ENCODE data around the gene ZSCAN23.
"Not testable (repeated sequence)": the region's sequence is repeated elsewhere in the genome, so short reads cannot be mapped to it uniquely, and the experiment has no call there.

The ZSCAN23 gene

GRCh38 chr6:28443112-28443773, at the start of gene ZSCAN23:
TSS of gene ZSCAN23 (minus strand) at chr6:28443491. CDS start at chr6:28436266, 7,225 bp downstream.
- peak; percentile 64 for FAIRE-seq
- DNase-seq (ENCODE audit: low spot score), result peak; percentile 81

DNA sequence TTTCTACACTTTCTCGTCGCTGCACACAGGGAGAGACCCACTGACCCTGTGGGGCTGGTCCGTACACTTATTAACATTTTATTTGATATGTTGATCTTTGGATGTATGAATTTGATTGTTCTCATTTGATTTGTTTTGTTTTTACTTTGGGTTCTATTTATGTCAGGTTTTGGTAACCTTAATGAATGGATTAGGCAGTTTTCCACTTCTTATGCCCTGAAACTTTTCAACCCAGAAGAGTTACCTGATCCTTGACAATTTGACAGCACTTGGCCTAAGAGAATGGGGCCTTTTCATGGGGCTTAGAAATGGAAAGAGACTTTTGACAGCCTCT, 48.7 kb upstream of the ZSCAN23 start:
- FAIRE-seq, result no peak
- DNase-seq (ENCODE audit: low spot score), result no peak

- DNase-seq (ENCODE audit: low spot score), result no peak
Observed at GRCh38 chr6:28490205-28490890, 47.1 kb upstream of the ZSCAN23 start.

DNA sequence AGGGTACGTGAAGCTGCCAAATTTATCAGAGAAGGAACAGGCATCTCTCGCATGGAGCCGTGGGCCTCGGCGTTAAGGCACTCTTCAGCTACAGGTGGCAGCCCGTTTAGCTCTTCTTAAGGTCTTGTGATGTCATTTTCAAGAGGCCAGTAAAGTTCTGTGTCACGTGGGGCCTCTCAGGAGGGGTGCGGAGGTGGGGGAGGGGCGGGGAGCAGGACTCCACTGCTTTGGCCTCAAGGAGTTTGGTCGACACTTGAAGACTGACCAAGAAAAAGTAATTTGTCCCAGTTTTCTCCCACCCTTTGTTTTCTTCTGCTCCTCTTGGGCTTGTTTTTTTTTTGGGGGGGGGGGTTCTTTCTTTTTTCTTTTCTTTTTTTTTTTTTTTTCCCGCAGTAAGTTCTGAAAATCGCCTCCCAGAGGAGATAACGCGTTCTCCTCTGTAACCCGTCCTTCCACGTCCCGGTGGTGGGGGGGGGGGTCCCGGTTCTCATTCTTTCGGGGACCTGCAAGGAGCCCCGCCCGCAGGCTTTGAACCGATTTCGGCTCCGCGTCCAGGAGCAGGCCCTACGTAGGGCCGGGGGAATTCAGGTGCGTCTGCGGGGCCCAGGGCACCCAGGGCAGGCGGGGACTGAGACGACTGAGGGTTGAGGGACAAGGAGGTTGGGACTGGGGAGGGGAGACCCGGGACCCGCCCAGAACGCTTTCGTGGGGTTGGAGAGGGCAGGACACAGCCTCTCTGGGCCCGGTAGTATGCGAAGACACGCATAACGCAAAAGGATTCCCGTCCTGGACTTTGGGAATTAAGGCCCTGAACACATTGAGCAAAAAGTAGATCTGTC, 46.3 kb upstream of the ZSCAN23 start:
- DNase-seq (ENCODE audit: low spot score) (peak; percentile 39), FAIRE-seq (no peak)

More at GRCh38 chr6:28490205-28490890, 47.1 kb upstream of the ZSCAN23 start:
- FAIRE-seq, result no peak

GRCh38 chr6:28488916-28489365, 45.6 kb upstream of the ZSCAN23 start:
- DNase-seq (ENCODE audit: low spot score) (peak; percentile 64), FAIRE-seq (no peak)

DNA sequence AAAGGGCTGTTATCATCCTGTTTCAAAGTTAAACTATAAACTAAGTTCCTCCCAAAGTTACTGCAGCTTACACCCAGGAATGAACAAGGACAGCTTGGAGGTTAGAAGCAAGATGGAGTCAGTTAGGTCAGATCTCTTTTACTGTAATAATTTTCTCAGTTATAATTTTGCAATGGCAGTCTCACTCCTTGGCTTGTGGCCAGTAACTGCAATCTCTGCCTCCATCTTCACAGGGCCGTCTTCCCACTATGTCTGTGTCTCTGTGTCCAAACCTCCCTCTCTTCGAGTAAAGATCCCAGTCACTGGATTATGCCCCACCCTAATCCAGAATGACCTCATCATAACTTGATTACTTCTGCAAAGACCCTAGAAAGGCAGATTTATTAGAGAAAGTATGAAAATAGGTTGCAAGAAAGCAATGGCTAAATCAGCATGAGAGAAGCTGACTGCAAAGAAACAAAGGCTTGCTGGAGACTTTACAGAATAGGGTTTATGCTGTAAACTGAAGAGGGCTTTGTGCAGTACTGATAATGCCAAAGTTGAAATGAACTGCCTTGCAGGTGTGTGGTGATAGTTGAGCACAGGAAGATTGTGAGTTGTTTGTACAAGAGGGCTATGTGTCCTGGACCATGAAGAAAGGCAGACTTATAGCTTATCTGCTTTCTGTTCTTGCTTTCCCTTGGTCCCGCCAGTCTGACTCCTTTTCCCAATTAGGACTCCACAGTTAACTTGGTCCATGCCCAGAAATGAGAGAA, 43.9 kb upstream of the ZSCAN23 start:
- DNase-seq (ENCODE audit: low spot score) (no peak), FAIRE-seq (no peak)

DNA sequence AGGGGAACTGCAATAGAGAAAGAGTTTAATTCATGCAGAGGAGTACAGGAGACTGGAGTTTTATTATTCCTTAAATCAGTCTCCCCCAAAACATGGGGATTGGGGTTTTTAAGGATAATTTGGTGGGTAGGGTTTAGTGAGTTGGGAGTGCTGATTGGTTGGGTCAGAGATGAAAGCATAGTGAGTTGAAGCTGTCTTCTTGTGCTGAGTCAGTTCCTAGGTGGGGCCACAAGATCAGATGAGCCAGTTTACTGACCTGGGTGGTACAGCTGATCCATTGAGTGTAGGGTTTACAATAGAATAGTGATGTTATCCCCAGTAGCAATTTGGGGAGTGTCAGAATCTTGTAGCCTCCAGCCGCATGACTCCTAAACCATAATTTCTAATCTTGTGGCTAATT, 43.2 kb upstream of the ZSCAN23 start:
- FAIRE-seq (no peak), DNase-seq (ENCODE audit: low spot score) (no peak)

GRCh38 chr6:28485482-28485881, 42.2 kb upstream of the ZSCAN23 start:
- DNase-seq (ENCODE audit: low spot score) (no peak), FAIRE-seq (no peak)

- DNase-seq (ENCODE audit: low spot score), result no peak
- FAIRE-seq, result no peak
Observed at GRCh38 chr6:28480253-28480932, 37.1 kb upstream of the ZSCAN23 start.

DNA sequence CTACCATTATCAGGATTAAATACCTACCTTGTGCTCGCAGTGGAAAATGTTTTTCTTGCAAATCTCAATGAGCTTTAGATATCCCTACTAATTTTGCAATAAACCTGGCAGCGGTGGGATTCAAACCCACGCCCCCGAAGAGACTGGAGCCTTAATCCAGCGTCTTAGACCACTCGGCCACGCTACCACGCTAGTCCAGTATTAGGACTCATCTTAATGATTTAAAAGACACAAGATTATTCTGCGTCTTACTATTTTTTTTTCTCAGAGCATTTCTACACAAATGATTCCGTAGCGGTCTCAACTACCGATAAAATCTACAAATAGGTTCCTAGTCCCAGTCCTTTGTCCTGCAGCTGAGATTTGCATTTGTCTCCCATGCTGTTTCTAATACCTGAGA, 35.2 kb upstream of the ZSCAN23 start:
- FAIRE-seq (no peak), DNase-seq (ENCODE audit: low spot score) (no peak)

DNA sequence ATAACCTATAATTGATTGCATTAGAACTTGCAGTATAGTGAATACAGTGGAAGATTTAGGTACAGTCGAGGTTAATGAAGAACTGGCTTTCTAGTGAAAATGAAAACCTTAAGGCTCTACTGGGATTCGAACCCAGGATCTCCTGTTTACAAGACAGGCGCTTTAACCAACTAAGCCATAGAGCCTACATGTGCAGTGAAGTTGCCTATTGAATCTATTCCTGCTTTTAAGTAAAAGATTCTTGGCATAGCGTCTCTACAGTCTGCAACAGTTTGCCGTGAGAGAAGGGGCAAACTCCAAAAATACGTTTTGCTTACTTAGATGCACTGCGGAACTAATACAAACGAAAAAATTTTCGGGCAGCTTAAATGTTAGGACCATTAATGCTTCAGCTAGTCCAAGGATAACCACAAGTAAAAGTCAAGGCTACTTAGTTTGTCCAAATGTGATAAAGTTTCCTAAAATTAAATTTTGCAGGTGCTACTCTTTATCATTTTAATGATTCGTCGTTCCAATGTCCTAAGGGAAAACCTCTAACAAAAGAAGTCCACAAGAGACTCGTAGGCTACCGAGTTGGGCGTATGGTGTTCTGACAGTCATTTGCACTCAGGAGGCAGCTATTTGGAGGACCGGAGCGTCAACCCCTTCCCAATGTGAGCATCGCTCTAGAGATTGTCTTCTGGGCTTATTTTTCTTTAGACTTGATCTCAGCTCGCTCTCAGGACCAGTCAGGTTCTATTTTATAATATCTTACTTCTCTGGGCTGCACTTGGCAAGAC, 31.3 kb upstream of the ZSCAN23 start:
- FAIRE-seq (peak; percentile 50), DNase-seq (ENCODE audit: low spot score) (peak; percentile 90)

DNA sequence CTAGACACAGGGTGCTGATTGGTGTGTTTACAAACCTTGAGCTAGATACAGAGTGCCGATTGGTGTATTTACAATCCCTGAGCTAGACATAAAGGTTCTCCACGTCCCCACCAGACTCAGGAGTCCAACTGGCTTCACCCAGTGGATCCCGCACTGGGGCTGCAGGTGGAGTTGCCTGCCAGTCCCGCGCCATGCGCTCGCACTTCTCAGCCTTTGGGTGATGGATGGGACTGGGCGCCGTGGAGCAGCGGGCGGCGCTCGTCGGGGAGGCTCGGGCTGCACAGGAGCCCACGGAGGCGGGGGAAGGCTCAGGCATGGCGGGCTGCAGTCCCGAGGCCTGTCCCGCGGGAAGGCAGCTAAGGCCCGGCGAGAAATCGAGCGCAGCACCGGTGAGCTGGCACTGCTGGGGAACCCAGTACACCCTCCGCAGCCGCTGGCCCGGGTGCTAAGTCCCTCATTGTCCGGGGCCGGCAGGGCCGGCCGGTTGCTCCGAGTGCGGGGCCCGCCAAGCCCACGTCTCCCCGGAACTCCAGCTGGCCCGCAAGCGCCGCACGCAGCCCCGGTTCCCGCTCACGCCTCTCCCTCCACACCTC, 26.0 kb upstream of the ZSCAN23 start:
- not testable (repeated sequence) for FAIRE-seq; DNase-seq (ENCODE audit: low spot score)

DNA sequence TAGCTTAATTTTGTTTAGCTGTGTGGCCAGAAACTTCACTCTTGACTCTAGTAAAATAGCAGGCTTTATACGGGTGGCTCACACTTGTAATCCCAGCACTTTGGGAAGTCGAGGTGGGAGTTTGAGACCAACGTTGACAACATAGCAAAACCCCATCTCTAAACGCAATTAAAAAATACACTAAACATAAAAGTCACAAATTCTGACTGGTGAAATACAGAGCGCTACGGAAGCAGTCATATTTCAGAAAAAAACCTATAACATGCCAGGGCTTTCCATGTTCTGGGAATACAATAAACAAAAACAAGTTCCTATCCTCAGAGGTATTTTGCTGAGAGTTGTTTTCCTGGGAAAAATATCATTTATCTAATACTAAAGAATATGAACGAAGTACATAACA, 24.8 kb upstream of the ZSCAN23 start:
- DNase-seq (ENCODE audit: low spot score), result no peak
- no peak for FAIRE-seq

GRCh38 chr6:28462401-28462800, 19.1 kb upstream of the ZSCAN23 start:
- FAIRE-seq (no peak), DNase-seq (ENCODE audit: low spot score) (no peak)

DNA sequence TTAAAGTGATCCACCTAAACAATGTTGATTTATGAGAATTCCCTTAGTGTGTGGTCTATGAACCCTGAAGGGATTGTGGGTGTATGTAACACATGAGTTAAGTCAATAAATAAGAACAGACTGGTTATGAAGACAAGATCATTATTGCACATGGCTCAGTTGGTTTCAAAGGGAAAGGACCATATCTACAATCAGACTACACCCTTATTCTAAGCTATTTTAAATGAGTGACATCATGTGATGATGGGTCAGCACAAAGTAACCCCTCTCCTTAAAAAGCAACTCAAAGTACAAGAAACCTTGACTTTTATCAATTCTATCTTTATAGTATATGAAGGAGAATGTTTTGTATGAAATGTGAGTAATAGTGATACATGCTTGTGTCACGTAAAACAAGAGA, 15.3 kb upstream of the ZSCAN23 start:
- FAIRE-seq (no peak), DNase-seq (ENCODE audit: low spot score) (no peak)

GRCh38 chr6:28449056-28449455, 5.8 kb upstream of the ZSCAN23 start:
- DNase-seq (ENCODE audit: low spot score) (no peak), FAIRE-seq (no peak)

GRCh38 chr6:28447512-28447906, 4.2 kb upstream of the ZSCAN23 start:
- not testable (repeated sequence) for FAIRE-seq; DNase-seq (ENCODE audit: low spot score)

DNA sequence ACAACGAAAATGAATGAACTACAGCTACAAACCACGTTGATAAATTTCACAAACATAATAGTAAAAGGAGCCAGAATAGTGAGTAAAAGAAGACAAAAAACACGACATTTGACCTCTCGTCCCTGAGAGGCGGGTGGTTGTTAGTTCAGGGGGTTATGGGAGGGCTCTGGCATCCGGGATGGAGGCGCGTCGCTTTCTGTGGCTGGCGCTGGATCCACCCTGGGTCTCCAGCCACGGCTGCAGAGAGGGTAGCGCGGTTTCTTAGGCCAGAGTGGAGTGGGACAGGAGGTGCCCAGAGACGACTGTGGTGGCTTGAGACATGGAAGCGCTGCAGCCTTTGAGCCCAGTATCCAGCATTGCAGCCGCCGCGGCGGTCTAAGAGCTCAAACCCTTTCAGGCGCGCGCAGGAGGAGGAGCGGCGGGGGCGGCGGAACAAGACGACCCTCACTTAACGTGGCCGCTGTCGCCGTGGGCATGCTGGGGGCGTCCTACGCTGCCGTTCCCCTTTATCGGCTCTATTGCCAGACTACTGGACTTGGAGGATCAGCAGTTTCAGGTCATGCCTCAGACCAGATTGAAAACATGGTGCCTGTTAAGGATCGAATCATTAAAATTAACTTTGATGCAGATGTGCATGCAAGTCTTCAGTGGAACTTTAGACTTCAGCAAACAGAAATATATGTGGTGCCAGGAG, 3.7 kb upstream of the ZSCAN23 start:
- DNase-seq (ENCODE audit: low spot score) (no peak), FAIRE-seq (no peak)

DNA sequence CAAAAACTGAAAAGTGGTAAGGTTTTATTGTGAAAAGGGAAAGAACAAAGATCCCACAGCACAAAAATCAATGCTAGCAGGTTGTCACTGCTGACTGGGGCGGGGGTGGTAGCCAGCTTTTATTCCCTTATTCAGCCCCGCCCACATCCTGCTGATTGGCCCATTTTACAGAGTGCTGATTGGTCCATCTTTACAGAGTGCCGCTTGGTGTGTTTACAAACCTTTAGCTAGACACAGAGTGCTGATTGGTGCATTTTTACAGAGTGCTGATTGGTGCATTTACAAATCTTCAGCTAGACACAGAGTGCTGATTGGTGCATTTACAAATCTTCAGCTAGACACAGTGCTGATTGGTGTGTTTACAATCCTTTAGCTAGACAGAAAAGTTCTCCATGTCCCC, 1.5 kb upstream of the ZSCAN23 start:
- not testable (repeated sequence) for FAIRE-seq; DNase-seq (ENCODE audit: low spot score)
